HepG2 (cell line): Measurements from ENCODE around the gene MTOR. TPM values are rescaled to one million over a fixed set of nuclear protein-coding genes. Genes with fewer than 3 reads are reported as not detected.

ENCODE experiments used
- ADNP ChIP-seq: sonication (generic); formaldehyde crosslinking; IDR thresholded peaks from 2 replicates; pipeline ENCODE4 v1.4.0; 2020; ENCODE audit warnings: missing genetic modification reagents
- ATAD3A ChIP-seq: sonication (generic); formaldehyde crosslinking; IDR thresholded peaks from 2 replicates; pipeline ENCODE4 v1.4.0; 2020; ENCODE audit warnings: missing genetic modification reagents
- CC2D1A ChIP-seq: sonication (generic); formaldehyde crosslinking; IDR thresholded peaks from 2 replicates; pipeline ENCODE4 v1.8.1; 2023; ENCODE audit warnings: mild to moderate bottlenecking, missing genetic modification reagents
- CENPX ChIP-seq: sonication (generic); formaldehyde crosslinking; IDR thresholded peaks from 2 replicates; pipeline ENCODE4 v1.9.0; 2021; ENCODE audit warnings: mild to moderate bottlenecking, missing genetic modification reagents, moderate library complexity
- HNRNPL ChIP-seq: fragments of 200-400 bp; formaldehyde crosslinking; IDR thresholded peaks from 2 replicates; pipeline ENCODE4 v1.6.1; 2017; ENCODE audit warnings: mild to moderate bottlenecking, low read depth, low read length
- HOXA5 ChIP-seq: sonication (generic); formaldehyde crosslinking; IDR thresholded peaks from 2 replicates; pipeline ENCODE4 v1.4.0; 2020; ENCODE audit warnings: missing genetic modification reagents
- KDM5A ChIP-seq: fragments of 200-600 bp; sonication (generic); IDR thresholded peaks from 2 replicates; pipeline ENCODE4 v1.7.0; 2018; ENCODE audit warnings: antibody characterized with exemption, mild to moderate bottlenecking, low read length, borderline replicate concordance
- MAFF ChIP-seq: IDR thresholded peaks from 2 replicates; pipeline ENCODE4 v1.6.1; 2011; ENCODE audit warnings: low read depth, low read length, improper control_type of control experiment
- MIER2 ChIP-seq: IDR thresholded peaks from 2 replicates; pipeline ENCODE4 v1.6.1; 2016; ENCODE audit warnings: missing biosample characterization, missing genetic modification reagents
- MIER3 ChIP-seq: IDR thresholded peaks from 2 replicates; pipeline ENCODE4 v1.6.1; 2016; ENCODE audit warnings: missing compliant biosample characterization, borderline replicate concordance
- MXD4 ChIP-seq: IDR thresholded peaks from 2 replicates; pipeline ENCODE4 v1.6.1; 2016; ENCODE audit warnings: mild to moderate bottlenecking, missing biosample characterization, missing genetic modification reagents
- RAD21 ChIP-seq: fragments of 450-650 bp; formaldehyde crosslinking; IDR thresholded peaks from 2 replicates; pipeline ENCODE4 v1.5.0; 2020; ENCODE audit warnings: mild to moderate bottlenecking
- RBM22 ChIP-seq: fragments of 200-400 bp; formaldehyde crosslinking; optimal IDR thresholded peaks from 2 replicates; pipeline ENCODE3; 2017; ENCODE audit warnings: mild to moderate bottlenecking, low read length, moderate library complexity
- SRSF4 ChIP-seq: fragments of 200-400 bp; formaldehyde crosslinking; IDR thresholded peaks from one replicate; pipeline ENCODE4 v1.6.1; 2018; ENCODE audit warnings: mild to moderate bottlenecking, low read depth, low read length, moderate library complexity; ENCODE audit not compliant: poor library complexity, severe bottlenecking
- TOE1 ChIP-seq: sonication (generic); formaldehyde crosslinking; IDR thresholded peaks from 2 replicates; pipeline ENCODE4 v1.4.0; 2020; ENCODE audit warnings: mild to moderate bottlenecking, missing genetic modification reagents
- U2AF2 ChIP-seq: fragments of 200-400 bp; formaldehyde crosslinking; IDR thresholded peaks from 2 replicates; pipeline ENCODE4 v1.6.1; 2017; ENCODE audit warnings: low read depth, mild to moderate bottlenecking, low read length
- ZKSCAN5 ChIP-seq: sonication (generic); formaldehyde crosslinking; IDR thresholded peaks from 2 replicates; pipeline ENCODE4 v1.5.1; 2020; ENCODE audit warnings: mild to moderate bottlenecking, missing genetic modification reagents
- ZMAT3 ChIP-seq: sonication (generic); formaldehyde crosslinking; conservative IDR thresholded peaks from 2 replicates; pipeline ENCODE4 v1.7.0; 2021; ENCODE audit warnings: missing genetic modification reagents
- ZNF256 ChIP-seq: sonication (generic); formaldehyde crosslinking; conservative IDR thresholded peaks from 2 replicates; pipeline ENCODE4 v1.4.0; 2020; ENCODE audit warnings: missing genetic modification reagents
- ZNF33A ChIP-seq: sonication (generic); formaldehyde crosslinking; IDR thresholded peaks from 2 replicates; pipeline ENCODE4 v1.5.1; 2020; ENCODE audit warnings: missing genetic modification reagents, mild to moderate bottlenecking, moderate library complexity, borderline replicate concordance
- ZNF510 ChIP-seq: sonication (generic); formaldehyde crosslinking; IDR thresholded peaks from 2 replicates; pipeline ENCODE4 v1.4.0; 2020; ENCODE audit warnings: low read depth, mild to moderate bottlenecking, missing genetic modification reagents
- ZNF773 ChIP-seq: sonication (generic); formaldehyde crosslinking; IDR thresholded peaks from 2 replicates; pipeline ENCODE4 v1.4.0; 2020; ENCODE audit warnings: missing genetic modification reagents, borderline replicate concordance
- ZNF776 ChIP-seq: sonication (generic); formaldehyde crosslinking; IDR thresholded peaks from 2 replicates; pipeline ENCODE4 v1.4.0; 2020; ENCODE audit warnings: mild to moderate bottlenecking, missing genetic modification reagents
- polyA plus RNA-seq, 8 experiments: library from polyadenylated mRNA; depleted of rRNA in 3 of 8; stranded (reverse) in 7 of 8; unstranded in 1 of 8; fragments of >200 nt; fragmentation: Illumina TruSeq in 4 of 8; extraction: Trizol in 4 of 8; gene quantifications; 2 replicates each; pipeline versions ENCODE4 v1.2.1 to v1.2.3, GENCODE V29; 2011 to 2016; ENCODE audit warnings: low read depth in 4 of 8, missing spikeins in 1 of 8, mixed read lengths in 1 of 8; ENCODE audit not compliant: insufficient read depth in 1 of 8
- total RNA-seq, 5 experiments: library from RNA; depleted of rRNA; stranded (reverse); fragments of >200 nt; fragmentation: Illumina TruSeq; extraction: Trizol; gene quantifications; 2 replicates each; pipeline ENCODE4 v1.2.3, GENCODE V29; 2016; ENCODE audit warnings: low read depth in 1 of 5
- TF ChIP-seq, protein P1 (sequence below): sonication (generic); formaldehyde crosslinking; IDR thresholded peaks from 2 replicates; pipeline ENCODE4 v1.9.0; 2021; ENCODE audit warnings: missing genetic modification reagents, mild to moderate bottlenecking, borderline replicate concordance
- TF ChIP-seq, protein P2 (sequence below): sonication (generic); formaldehyde crosslinking; IDR thresholded peaks from 2 replicates; pipeline ENCODE4 v1.9.0; 2021; ENCODE audit warnings: missing genetic modification reagents, borderline replicate concordance
- TF ChIP-seq, protein P3 (sequence below): IDR thresholded peaks from 2 replicates; pipeline ENCODE4 v1.6.1; 2016; ENCODE audit warnings: mild to moderate bottlenecking

Gene MTOR
- total and polyA plus RNA-seq, 2 of the 13 experiments (the other 11 are each of a cell fraction or from before 2014, with no cell fraction given), result 24.6 to 34.6 TPM

DNA sequence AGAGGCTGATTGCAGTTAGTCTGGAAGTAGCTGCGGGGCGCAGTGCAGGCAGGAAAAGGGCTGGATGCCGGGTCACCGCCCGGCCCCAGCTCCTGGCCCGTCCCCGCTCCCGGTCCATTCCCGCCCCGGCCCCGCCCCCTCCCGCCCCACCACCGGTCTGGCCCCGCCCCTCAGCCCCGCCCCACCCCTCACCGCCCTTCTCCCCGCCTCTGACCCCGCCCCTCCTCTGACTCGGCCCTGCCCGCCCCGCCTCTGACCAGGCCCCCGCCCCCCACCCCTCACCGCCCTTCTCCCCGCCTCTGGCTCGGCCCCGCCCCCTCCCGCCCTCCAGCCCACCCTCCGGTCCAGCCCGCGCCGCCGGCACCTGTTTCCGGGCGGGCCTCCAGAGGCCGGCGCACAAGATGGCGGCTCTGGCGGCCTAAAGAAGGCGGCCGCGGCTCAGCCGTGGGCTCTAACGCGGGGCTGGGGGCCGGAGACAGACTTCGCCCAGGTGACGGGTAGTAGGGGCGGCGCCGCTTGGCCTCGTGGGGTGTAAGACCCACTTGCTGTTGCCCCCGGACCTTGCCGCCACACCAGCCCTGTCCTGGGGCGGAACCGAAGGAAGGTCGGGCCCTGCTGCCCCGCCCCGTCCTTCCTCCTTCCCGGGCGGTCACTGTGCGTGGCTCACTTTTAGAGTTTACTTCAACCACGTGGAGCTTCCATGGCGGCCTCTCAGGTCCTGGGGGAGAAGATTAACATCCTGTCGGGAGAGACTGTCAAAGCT is 10.7 kb upstream of the MTOR start, which contains the start of gene UBIAD1 (continued):
- TF ChIP-seq ZNF33A (CRISPR knock-in tag), result no peak
- TF ChIP-seq ZKSCAN5, result no peak
- 0 out of 2 replicates have a peak, but pooled peaks have one; percentile 21 for TF ChIP-seq ZNF773
- TF ChIP-seq ZNF256 (CRISPR knock-in tag), result no peak
- no peak for TF ChIP-seq ADNP (CRISPR knock-in tag)
- TF ChIP-seq RAD21, result peak; percentile 62; the same call in 1 of the 2 replicates
- peak; percentile 53; the same call in 1 of the 2 replicates for TF ChIP-seq HNRNPL
- no peak for TF ChIP-seq MIER3 (CRISPR knock-in tag)
- no peak for TF ChIP-seq CENPX
- TF ChIP-seq ZMAT3, result peak; percentile 58; the same call in 1 of the 2 replicates
- TF ChIP-seq MXD4 (CRISPR knock-in tag), result peak; percentile 98
- TF ChIP-seq TOE1, result no peak
- no peak for TF ChIP-seq U2AF2
- no peak for TF ChIP-seq RBM22
- no peak for TF ChIP-seq ATAD3A (CRISPR knock-in tag)
- TF ChIP-seq CC2D1A (CRISPR knock-in tag), result no peak; the same call in 1 of the 2 replicates
- TF ChIP-seq KDM5A, result peak; percentile 96
- TF ChIP-seq, protein P1, sequence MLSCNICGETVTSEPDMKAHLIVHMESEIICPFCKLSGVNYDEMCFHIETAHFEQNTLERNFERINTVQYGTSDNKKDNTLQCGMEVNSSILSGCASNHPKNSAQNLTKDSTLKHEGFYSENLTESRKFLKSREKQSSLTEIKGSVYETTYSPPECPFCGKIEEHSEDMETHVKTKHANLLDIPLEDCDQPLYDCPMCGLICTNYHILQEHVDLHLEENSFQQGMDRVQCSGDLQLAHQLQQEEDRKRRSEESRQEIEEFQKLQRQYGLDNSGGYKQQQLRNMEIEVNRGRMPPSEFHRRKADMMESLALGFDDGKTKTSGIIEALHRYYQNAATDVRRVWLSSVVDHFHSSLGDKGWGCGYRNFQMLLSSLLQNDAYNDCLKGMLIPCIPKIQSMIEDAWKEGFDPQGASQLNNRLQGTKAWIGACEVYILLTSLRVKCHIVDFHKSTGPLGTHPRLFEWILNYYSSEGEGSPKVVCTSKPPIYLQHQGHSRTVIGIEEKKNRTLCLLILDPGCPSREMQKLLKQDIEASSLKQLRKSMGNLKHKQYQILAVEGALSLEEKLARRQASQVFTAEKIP (CRISPR knock-in tag), result no peak
- TF ChIP-seq, protein P2, sequence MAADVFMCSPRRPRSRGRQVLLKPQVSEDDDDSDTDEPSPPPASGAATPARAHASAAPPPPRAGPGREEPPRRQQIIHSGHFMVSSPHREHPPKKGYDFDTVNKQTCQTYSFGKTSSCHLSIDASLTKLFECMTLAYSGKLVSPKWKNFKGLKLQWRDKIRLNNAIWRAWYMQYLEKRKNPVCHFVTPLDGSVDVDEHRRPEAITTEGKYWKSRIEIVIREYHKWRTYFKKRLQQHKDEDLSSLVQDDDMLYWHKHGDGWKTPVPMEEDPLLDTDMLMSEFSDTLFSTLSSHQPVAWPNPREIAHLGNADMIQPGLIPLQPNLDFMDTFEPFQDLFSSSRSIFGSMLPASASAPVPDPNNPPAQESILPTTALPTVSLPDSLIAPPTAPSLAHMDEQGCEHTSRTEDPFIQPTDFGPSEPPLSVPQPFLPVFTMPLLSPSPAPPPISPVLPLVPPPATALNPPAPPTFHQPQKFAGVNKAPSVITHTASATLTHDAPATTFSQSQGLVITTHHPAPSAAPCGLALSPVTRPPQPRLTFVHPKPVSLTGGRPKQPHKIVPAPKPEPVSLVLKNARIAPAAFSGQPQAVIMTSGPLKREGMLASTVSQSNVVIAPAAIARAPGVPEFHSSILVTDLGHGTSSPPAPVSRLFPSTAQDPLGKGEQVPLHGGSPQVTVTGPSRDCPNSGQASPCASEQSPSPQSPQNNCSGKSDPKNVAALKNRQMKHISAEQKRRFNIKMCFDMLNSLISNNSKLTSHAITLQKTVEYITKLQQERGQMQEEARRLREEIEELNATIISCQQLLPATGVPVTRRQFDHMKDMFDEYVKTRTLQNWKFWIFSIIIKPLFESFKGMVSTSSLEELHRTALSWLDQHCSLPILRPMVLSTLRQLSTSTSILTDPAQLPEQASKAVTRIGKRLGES (CRISPR knock-in tag), result no peak
- TF ChIP-seq MAFF, result no peak
- TF ChIP-seq, protein P3, sequence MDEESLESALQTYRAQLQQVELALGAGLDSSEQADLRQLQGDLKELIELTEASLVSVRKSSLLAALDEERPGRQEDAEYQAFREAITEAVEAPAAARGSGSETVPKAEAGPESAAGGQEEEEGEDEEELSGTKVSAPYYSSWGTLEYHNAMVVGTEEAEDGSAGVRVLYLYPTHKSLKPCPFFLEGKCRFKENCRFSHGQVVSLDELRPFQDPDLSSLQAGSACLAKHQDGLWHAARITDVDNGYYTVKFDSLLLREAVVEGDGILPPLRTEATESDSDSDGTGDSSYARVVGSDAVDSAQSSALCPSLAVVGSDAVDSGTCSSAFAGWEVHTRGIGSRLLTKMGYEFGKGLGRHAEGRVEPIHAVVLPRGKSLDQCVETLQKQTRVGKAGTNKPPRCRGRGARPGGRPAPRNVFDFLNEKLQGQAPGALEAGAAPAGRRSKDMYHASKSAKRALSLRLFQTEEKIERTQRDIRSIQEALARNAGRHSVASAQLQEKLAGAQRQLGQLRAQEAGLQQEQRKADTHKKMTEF (CRISPR knock-in tag), result peak; percentile 84; the same call in 1 of the 2 replicates
- peak; percentile 29; the same call in 1 of the 2 replicates for TF ChIP-seq ZNF776 (CRISPR knock-in tag)
- TF ChIP-seq SRSF4, result no peak
- TF ChIP-seq HOXA5 (CRISPR knock-in tag), result peak; percentile 71
- no peak for TF ChIP-seq ZNF510
- no peak for TF ChIP-seq MIER2 (CRISPR knock-in tag)
